Measurements from ENCODE around the gene ATXN7L3B. TPM values are rescaled to one million over a fixed set of nuclear protein-coding genes. Genes with fewer than 3 reads are reported as not detected.

ATXN7L3B gene
- total RNA-seq, 3 donors from 2014 or later, result 26.6 to 33.7 (median 31.4) TPM

- intact Hi-C loops (cut with DNase I, micrococcal nuclease), result no loop called here
- no peak for DNase-seq
- no peak overlapping the region for H3K4me3 ChIP-seq
- no peaks in the 10 kb centered on the region for H3K4me1 ChIP-seq (ENCODE audit: low read depth)
- ATAC-seq, result no peak
- H3K9me3 ChIP-seq, result no peaks in the 10 kb centered on the region
- TF ChIP-seq CTCF (IDR thresholded peaks at IDR 0.05), result no peak
- no peaks in the 10 kb centered on the region for H3K36me3 ChIP-seq (ENCODE audit: low read depth)
These were observed 14.6 kb downstream of the ATXN7L3B start for GRCh38 chr12:74552201-74552600.

GRCh38 chr12:74559728-74560127 is 22.1 kb downstream of the ATXN7L3B start:
- DNase-seq, result no peak
- no peaks in the 10 kb centered on the region for H3K9me3 ChIP-seq
- H3K36me3 ChIP-seq (ENCODE audit: low read depth), result no peaks in the 10 kb centered on the region
- no peak for TF ChIP-seq CTCF (IDR thresholded peaks at IDR 0.05)
- ATAC-seq, result no peak
- no peak overlapping the region for H3K4me3 ChIP-seq
- no peaks in the 10 kb centered on the region for H3K4me1 ChIP-seq (ENCODE audit: low read depth)
- intact Hi-C loops (cut with DNase I, micrococcal nuclease), result no loop called here

- Histone ChIP-seq H3K36me3 (ENCODE audit: low read depth) (no peaks in the 10 kb centered on the region), H3K4me3 (no peak overlapping the region), H3K4me1 (ENCODE audit: low read depth) (no peaks in the 10 kb centered on the region), H3K9me3 (no peaks in the 10 kb centered on the region)
- TF ChIP-seq CTCF (IDR thresholded peaks at IDR 0.05), result no peak
- ATAC-seq (no peak), DNase-seq (no peak)
- intact Hi-C loops (cut with DNase I, micrococcal nuclease), result no loop called here
These were observed 26.3 kb downstream of the ATXN7L3B start for GRCh38 chr12:74563927-74564326.

- Histone ChIP-seq H3K36me3 (ENCODE audit: low read depth) (no peaks in the 10 kb centered on the region), H3K9me3 (no peaks in the 10 kb centered on the region), H3K4me1 (ENCODE audit: low read depth) (no peaks in the 10 kb centered on the region), H3K4me3 (no peak overlapping the region)
- intact Hi-C loops (cut with DNase I, micrococcal nuclease), result no loop called here
- DNase-seq, result no peak
- TF ChIP-seq CTCF (IDR thresholded peaks at IDR 0.05), result no peak
- ATAC-seq, result no peak
These were observed 40.9 kb downstream of the ATXN7L3B start for GRCh38 chr12:74578486-74578885.

- DNase-seq (no peak), ATAC-seq (no peak)
- Histone ChIP-seq H3K36me3 (ENCODE audit: low read depth) (no peaks in the 10 kb centered on the region), H3K9me3 (no peaks in the 10 kb centered on the region), H3K4me1 (ENCODE audit: low read depth) (no peaks in the 10 kb centered on the region), H3K4me3 (no peak overlapping the region)
- intact Hi-C loops (cut with DNase I, micrococcal nuclease), result no loop called here
- TF ChIP-seq CTCF (IDR thresholded peaks at IDR 0.05), result no peak
These were observed 41.8 kb downstream of the ATXN7L3B start for GRCh38 chr12:74579446-74579845.

GRCh38 chr12:74579981-74580380 is 42.3 kb downstream of the ATXN7L3B start:
- DNase-seq (no peak), ATAC-seq (no peak)
- no peaks in the 10 kb centered on the region for H3K36me3 ChIP-seq (ENCODE audit: low read depth)
- no peak for TF ChIP-seq CTCF (IDR thresholded peaks at IDR 0.05)
- no peaks in the 10 kb centered on the region for H3K9me3 ChIP-seq
- H3K4me3 ChIP-seq, result no peak overlapping the region
- intact Hi-C loops (cut with DNase I, micrococcal nuclease), result no loop called here
- H3K4me1 ChIP-seq (ENCODE audit: low read depth), result no peaks in the 10 kb centered on the region

All from mucosa of descending colon (tissue), 3 donors.